CD4-positive, alpha-beta T cell treated with Interleukin-21 for 1 hour (primary cell): Measurements from ENCODE around the gene ACOD1.
A peak's percentile ranks its signal among the peaks of the same experiment; 100 is the strongest.

ENCODE experiments used
- DNase-seq: peaks from one replicate; pipeline ENCODE4 v3.0.0-alpha.2; 2020

ACOD1 gene

DNA sequence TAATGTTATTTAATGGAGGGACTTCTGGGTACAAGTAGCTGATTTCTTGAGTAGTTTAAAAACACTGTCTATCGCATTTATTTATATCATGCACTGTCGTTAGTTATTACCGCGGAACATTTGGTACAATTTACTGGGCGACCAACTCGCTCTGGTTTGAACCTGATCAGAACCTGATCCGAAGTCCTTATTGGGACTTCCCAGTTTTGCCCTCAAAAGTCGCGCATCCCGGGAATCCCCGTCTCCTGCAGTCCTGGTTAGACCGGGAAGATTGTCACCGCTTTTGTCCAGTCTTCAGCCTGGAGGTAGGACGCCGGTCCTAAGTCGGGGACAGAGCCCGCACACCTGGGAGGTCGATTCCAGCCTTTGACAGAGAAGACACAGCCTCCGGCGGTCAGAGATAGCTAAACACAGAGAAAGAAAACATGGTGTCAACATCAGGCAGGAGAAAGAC is 44.3 kb downstream of the ACOD1 start:
- DNase-seq, result peak; percentile 39

DNA sequence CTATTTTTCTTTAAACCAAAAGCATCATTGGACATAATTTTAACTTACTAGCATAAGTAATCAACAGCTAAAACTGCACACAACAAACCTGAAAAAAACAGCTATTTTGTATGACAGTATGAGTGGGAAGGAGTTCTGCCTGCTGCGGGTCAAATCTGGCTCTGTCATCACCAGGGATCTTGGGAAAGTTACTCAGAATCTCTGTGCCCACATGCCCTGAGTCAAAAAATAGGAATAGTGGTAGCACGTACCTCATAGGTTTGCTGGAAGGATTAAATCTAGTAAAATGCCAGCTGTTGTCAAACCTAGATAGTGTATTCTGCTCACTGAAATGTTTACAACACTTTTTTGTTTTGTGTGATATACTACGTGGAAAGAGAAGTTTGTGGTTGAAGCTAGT is 44.7 kb downstream of the ACOD1 start:
- DNase-seq, result no peak

DNA sequence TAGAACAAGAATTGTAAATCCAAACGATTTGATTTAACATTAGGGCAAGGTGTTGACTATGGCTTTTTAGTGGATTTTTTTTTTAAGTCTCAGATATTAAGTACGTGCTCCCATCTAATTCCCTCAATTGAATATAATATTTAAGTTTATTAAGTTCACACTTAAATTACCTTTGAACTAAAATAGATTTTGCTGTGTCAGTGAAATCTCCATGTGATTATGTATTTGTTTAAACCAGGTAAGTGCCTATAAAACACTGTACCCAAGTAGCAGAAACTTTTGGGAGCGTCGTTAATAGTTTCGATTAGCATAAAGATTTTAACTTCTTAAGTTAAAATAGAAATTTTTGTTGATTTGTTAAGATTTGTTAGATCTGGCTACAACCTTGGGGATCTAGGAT is 45.2 kb downstream of the ACOD1 start:
- DNase-seq, result no peak

DNA sequence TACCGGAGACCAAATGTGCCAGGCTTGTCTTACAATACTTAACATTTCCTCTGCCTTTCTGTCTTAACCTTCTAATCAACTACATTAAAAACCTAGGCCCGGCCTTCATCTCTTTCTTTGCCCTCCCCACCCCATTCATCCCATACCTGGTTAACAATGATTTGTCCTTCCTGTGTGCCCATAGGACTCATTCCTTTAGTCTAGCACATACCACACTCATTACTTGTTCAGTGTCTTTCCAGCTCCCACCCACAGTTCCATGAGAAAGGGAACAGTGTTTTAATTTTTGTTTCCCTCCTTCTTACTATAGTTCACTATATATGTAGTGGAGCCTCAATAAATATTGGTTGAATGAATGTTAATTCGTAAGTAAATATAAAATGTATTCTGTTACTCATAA is 46.0 kb downstream of the ACOD1 start:
- no peak for DNase-seq

DNA sequence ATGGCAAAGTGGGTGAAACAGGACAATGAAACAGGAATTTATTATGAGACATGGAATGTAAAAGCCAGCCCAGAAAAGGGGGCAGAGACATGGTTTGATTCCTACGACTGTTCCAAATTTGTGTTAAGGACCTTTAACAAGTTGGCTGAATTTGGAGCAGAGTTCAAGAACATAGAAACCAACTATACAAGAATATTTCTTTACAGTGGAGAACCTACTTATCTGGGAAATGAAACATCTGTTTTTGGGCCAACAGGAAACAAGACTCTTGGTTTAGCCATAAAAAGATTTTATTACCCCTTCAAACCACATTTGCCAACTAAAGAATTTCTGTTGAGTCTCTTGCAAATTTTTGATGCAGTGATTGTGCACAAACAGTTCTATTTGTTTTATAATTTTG is 52.2 kb downstream of the ACOD1 start:
- no peak for DNase-seq

DNA sequence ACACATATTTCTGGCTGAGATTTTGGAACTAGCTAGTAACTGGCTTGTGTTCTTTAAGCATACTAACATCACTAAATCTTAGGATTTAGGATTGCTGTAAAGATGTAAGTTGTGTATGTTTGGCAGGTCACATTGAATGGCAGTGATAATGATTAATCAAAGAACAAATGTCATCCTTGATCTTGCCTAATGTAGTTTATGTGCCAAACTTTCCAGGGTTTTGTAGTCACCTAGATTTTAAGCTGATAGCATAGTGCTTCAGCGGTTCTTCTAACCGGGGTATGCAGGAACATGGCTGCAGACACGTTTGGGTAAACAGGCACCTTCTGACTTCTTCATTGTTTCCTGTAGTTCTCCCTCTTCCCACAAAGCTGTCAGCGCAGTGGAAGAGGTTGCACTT is 53.2 kb downstream of the ACOD1 start:
- DNase-seq, result no peak

DNA sequence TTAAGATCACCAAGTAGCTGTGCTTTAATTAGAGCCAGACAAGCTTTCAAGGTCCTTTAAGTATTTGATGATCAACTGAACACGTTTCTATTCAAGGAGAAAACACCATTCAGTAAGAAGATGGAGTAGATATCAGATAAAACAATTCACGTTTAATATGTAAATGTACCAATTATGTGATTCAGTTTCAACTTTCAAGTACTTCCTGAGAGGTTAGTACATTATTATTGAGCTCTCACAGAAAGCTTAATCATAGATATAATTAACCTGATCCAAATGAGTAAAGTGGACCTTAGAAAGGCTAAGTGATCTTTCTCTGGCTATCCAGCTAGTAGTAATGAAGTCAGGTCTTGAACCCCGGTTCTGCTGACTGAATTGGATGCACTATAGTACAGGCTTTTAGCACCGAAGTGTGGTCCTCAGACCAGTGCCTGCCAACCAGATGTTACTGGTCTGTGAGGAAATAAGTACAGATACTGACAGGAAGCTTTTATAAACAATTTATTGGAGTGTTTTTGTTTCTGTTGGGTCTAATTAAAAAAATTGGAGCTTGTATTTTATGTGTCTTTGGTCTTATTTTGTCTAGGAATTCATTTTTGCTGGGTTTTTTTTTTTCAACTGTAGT is 53.8 kb downstream of the ACOD1 start:
- no peak for DNase-seq

DNA sequence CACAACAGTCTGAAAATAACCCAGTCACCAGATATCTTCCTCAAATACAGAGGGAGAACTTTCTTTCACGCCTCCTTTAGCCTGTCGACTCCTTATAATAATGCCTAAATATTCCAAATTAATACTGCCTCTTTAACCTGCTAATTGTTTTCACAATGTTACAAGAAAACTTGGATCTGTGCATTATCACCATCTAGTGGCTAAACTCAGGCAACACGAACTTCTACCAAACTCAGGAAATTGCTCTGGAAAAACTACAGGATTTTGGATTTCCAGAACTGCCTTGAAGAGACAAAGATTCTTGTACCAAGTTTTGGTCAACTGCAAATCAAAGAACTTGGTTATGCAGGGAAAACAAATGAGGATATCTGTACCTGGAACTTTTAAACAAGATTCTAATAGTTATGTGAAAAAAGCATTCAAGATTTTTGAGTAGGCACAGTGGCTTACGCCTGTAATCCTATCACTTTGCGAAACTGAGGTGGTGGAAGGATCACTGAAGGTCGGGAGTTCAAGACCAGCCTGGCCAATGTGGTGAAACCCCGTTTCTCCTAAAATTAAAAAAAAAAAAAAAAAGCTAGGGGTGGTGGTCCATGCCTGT is 54.4 kb downstream of the ACOD1 start:
- peak; percentile 21 for DNase-seq
